ENCODE data around the gene CCDC134. TPM values are rescaled to one million over a fixed set of nuclear protein-coding genes. Genes with fewer than 3 reads are reported as not detected.

CCDC134 gene
- total and polyA plus RNA-seq, 2 of the 13 experiments (the other 11 are each of a cell fraction or from before 2014, with no cell fraction given), result 4.8 to 17.4 TPM

DNA sequence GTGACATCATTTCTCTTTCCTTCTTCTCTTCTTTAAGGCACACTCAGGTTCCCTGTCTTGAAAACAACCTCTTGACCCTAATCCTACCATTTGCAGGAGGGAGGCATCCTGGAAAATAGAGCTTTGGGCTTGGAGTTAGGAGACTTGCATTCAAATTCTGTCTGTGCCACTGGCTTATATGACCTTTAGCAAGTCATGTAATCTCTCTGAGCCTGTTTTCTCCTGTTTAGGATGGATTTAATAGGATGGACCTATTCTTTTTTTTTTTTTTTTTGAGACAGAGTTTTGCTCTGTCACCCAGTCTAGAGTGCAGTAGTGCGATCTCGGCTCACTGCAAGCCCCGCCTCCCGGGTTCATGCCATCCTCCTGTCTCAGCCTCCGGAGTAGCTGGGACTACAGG lies 25.1 kb upstream of the CCDC134 start (continued):
- no peak for TF ChIP-seq KLF13 (CRISPR knock-in tag; IDR thresholded peaks at IDR 0.05)
- TF ChIP-seq ZNF503 (CRISPR knock-in tag; IDR thresholded peaks at IDR 0.05), result no peak
- TF ChIP-seq PREB (CRISPR knock-in tag; IDR thresholded peaks at IDR 0.05), result no peak
- no peak for TF ChIP-seq KDM5A (IDR thresholded peaks at IDR 0.05; ENCODE audit: borderline replicate concordance, low read length)
- TF ChIP-seq NONO (IDR thresholded peaks at IDR 0.05), result no peak
- TF ChIP-seq NONO (CRISPR knock-in tag; conservative IDR thresholded peaks at IDR 0.05), result no peak
- no peak for TF ChIP-seq ZNF547 (CRISPR knock-in tag; IDR thresholded peaks at IDR 0.05)
- TF ChIP-seq SP140L (CRISPR knock-in tag; IDR thresholded peaks at IDR 0.05; ENCODE audit: borderline replicate concordance), result no peak
- TF ChIP-seq SMARCC2 (IDR thresholded peaks at IDR 0.05), result no peak

GRCh38 chr22:41775976-41776375 lies 24.5 kb upstream of the CCDC134 start:
- Histone ChIP-seq H3K9me3 (ENCODE audit: low read length) (no peaks in the 10 kb centered on the region), H3K27me3 (ENCODE audit: control insufficient read depth in 1 of 2, insufficient read depth in 2 of 2, low read length in 2 of 2) (no peaks in the 10 kb centered on the region; a peak in 3 of 5 replicates), H3K4me1 (ENCODE audit: insufficient read depth, low read length) (0 out of 2 replicates have a peak, but pooled peaks cover 5% of the 10 kb centered on the region), H3K27ac (ENCODE audit: extremely low read length, insufficient read depth, low read length) (no peak overlapping the region), H3K4me2 (ENCODE audit: low read depth, low read length) (no peak overlapping the region), H2AFZ (ENCODE audit: low read length) (no peak overlapping the region), H3K79me2 (ENCODE audit: insufficient read depth, low read length) (no peaks in the 10 kb centered on the region), H3K9ac (ENCODE audit: insufficient read depth, low read depth, low read length) (no peak overlapping the region), H3K36me3 (replicated peaks in 1 of 2; ENCODE audit: control insufficient read depth in 1 of 2, insufficient read depth in 2 of 2, low read length in 2 of 2) (no peaks in the 10 kb centered on the region), H4K20me1 (ENCODE audit: insufficient read depth, low read length) (no peaks in the 10 kb centered on the region), H3K4me3 (replicated peaks in 1 of 3; ENCODE audit: insufficient read depth in 1 of 3, low read depth in 2 of 3, low read length in 3 of 3) (no peak overlapping the region)
- ChIA-PET POLR2A (no interaction called here), CTCF (ENCODE audit: low intra/inter-chr PET ratio, low total read pairs) (no interaction called here)
- WGBS (ENCODE audit: low lambda C conversion rate), result 45% methylated on average over 4 of the region's 4 CpGs
- no TSS peak for BruUV-seq (replicated peaks)
- TF ChIP-seq, protein P1, sequence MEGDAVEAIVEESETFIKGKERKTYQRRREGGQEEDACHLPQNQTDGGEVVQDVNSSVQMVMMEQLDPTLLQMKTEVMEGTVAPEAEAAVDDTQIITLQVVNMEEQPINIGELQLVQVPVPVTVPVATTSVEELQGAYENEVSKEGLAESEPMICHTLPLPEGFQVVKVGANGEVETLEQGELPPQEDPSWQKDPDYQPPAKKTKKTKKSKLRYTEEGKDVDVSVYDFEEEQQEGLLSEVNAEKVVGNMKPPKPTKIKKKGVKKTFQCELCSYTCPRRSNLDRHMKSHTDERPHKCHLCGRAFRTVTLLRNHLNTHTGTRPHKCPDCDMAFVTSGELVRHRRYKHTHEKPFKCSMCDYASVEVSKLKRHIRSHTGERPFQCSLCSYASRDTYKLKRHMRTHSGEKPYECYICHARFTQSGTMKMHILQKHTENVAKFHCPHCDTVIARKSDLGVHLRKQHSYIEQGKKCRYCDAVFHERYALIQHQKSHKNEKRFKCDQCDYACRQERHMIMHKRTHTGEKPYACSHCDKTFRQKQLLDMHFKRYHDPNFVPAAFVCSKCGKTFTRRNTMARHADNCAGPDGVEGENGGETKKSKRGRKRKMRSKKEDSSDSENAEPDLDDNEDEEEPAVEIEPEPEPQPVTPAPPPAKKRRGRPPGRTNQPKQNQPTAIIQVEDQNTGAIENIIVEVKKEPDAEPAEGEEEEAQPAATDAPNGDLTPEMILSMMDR (CRISPR knock-in tag; IDR thresholded peaks at IDR 0.05), result no peak
- peak; percentile 32 for TF ChIP-seq CREB1 (IDR thresholded peaks at IDR 0.05)
- TF ChIP-seq CREB1 (CRISPR knock-in tag; IDR thresholded peaks at IDR 0.05), result no peak
- FAIRE-seq (no peak), ATAC-seq (no peak), DNase-seq (ENCODE audit: low spot score) (no peak)
- intact Hi-C loops (cut with micrococcal nuclease; ENCODE audit: unreplicated experiment) (no loop called here), in situ Hi-C loops (cut with HindIII; ENCODE audit: extremely low pct_ligation_motif_present, low pct_unique_long_range_greater_than_20kb) (no loop called here)
